CD14-positive monocyte (primary cell): ENCODE results near the gene IRGM. TPM values are rescaled to one million over a fixed set of nuclear protein-coding genes. Genes with fewer than 3 reads are reported as not detected.
A peak's percentile ranks its signal among the peaks of the same experiment; 100 is the strongest.

ENCODE experiments used
- DNase-seq, 3 donors: peaks; one replicate each; pipeline ENCODE4 v3.0.0-alpha.2; 2011 to 2022
- H2AFZ ChIP-seq: 2 replicates; pipeline ENCODE4 v1.6.0; 2012; ENCODE audit warnings: mild to moderate bottlenecking, low read depth, low read length, inconsistent platforms; ENCODE audit not compliant: insufficient read depth, poor library complexity, severe bottlenecking
- H3K27ac ChIP-seq, 2 donors: 1 replicate in 1 of 2; 2 replicates in 1 of 2; pipeline ENCODE4 v1.5.1; 2012 to 2013; ENCODE audit warnings: low read length in 2 of 2, control low read depth in 1 of 2, inconsistent platforms in 1 of 2, low read depth in 1 of 2, mild to moderate bottlenecking in 1 of 2
- H3K27me3 ChIP-seq, 2 donors: one replicate each; pipeline versions ENCODE4 v1.6.0 to v1.6.1; 2011 to 2013; ENCODE audit warnings: low read length in 2 of 2; ENCODE audit not compliant: control insufficient read depth in 2 of 2, insufficient read depth in 2 of 2
- H3K36me3 ChIP-seq, 2 donors: replicated peaks in 1 of 2; 1 replicate in 1 of 2; 2 replicates in 1 of 2; pipeline versions ENCODE4 v1.5.1 to v1.6.1; 2012 to 2013; ENCODE audit warnings: low read length in 2 of 2, control low read depth in 1 of 2, inconsistent platforms in 1 of 2, mild to moderate bottlenecking in 1 of 2; ENCODE audit not compliant: insufficient read depth in 2 of 2, control insufficient read depth in 1 of 2
- H3K4me1 ChIP-seq, 2 donors: 1 replicate in 1 of 2; 2 replicates in 1 of 2; pipeline versions ENCODE4 v1.5.1 to v1.6.1; 2012 to 2013; ENCODE audit warnings: low read length in 2 of 2, control low read depth in 1 of 2, inconsistent platforms in 1 of 2, mild to moderate bottlenecking in 1 of 2, moderate library complexity in 1 of 2; ENCODE audit not compliant: insufficient read depth in 2 of 2, control insufficient read depth in 1 of 2
- H3K4me2 ChIP-seq: replicated peaks from 2 replicates; pipeline ENCODE3; 2012; ENCODE audit warnings: low read length, moderate library complexity, mild to moderate bottlenecking; ENCODE audit not compliant: poor library complexity, severe bottlenecking; ENCODE audit errors: extremely low read depth
- H3K4me3 ChIP-seq, 3 experiments: fragments of 200-600 bp in 1 of 3; sonication (generic) in 1 of 3; replicated peaks in 1 of 3; 1 replicate in 2 of 3; 2 replicates in 1 of 3; pipeline ENCODE4 v1.5.1; 2011 to 2013; ENCODE audit warnings: low read length in 3 of 3, mild to moderate bottlenecking in 3 of 3, control low read depth in 2 of 3, low read depth in 2 of 3, inconsistent platforms in 1 of 3, moderate library complexity in 1 of 3
- H3K79me2 ChIP-seq: 2 replicates; pipeline ENCODE4 v1.6.0; 2012; ENCODE audit warnings: mild to moderate bottlenecking, control low read depth, inconsistent platforms, low read length, moderate library complexity; ENCODE audit not compliant: insufficient read depth
- H3K9ac ChIP-seq: 2 replicates; pipeline ENCODE4 v1.6.0; 2017; ENCODE audit warnings: low read length, mild to moderate bottlenecking; ENCODE audit not compliant: insufficient read depth, poor library complexity, severe bottlenecking
- H3K9me3 ChIP-seq, 2 donors: replicated peaks in 1 of 2; 1 replicate in 1 of 2; 2 replicates in 1 of 2; pipeline versions ENCODE4 v1.5.1 to v1.6.1; 2012 to 2013; ENCODE audit warnings: low read length in 2 of 2, control low read depth in 1 of 2; ENCODE audit not compliant: control insufficient read depth in 1 of 2, insufficient read depth in 1 of 2
- H4K20me1 ChIP-seq: 2 replicates; pipeline ENCODE4 v1.6.0; 2012; ENCODE audit warnings: mild to moderate bottlenecking, low read length, control low read depth, moderate library complexity; ENCODE audit not compliant: insufficient read depth
- H3K27ac Mint-ChIP-seq, 7 donors: one replicate each; pipeline ENCODE4 v1.8.0; 2020; ENCODE audit warnings: mild to moderate bottlenecking in 7 of 7, mixed read lengths in 7 of 7, moderate library complexity in 6 of 7, inconsistent platforms in 2 of 7
- H3K27me3 Mint-ChIP-seq, 3 donors: one replicate each; pipeline ENCODE4 v1.8.0; 2021 to 2022; ENCODE audit warnings: low read depth in 3 of 3, mild to moderate bottlenecking in 3 of 3, mixed read lengths in 3 of 3, moderate library complexity in 3 of 3, inconsistent platforms in 1 of 3
- H3K36me3 Mint-ChIP-seq, 2 donors: one replicate each; pipeline ENCODE4 v1.8.0; 2020; ENCODE audit warnings: mixed read lengths in 2 of 2, inconsistent platforms in 1 of 2, mild to moderate bottlenecking in 1 of 2
- H3K4me1 Mint-ChIP-seq: one replicate; pipeline ENCODE4 v1.8.0; 2020; ENCODE audit warnings: mild to moderate bottlenecking, mixed read lengths
- H3K4me3 Mint-ChIP-seq, 2 donors: one replicate each; pipeline ENCODE4 v1.8.0; 2020; ENCODE audit warnings: mild to moderate bottlenecking in 2 of 2, mixed read lengths in 2 of 2, moderate library complexity in 1 of 2
- H3K9me3 Mint-ChIP-seq, 7 donors: one replicate each; pipeline ENCODE4 v1.8.0; 2020 to 2022; ENCODE audit warnings: mixed read lengths in 7 of 7, mild to moderate bottlenecking in 6 of 7, moderate library complexity in 6 of 7, inconsistent platforms in 2 of 7
- WGBS: methylation state at CpG from one replicate; pipeline ENCODE4 v1.1.5; 2013; ENCODE audit warnings: missing lambda C conversion rate; ENCODE audit not compliant: insufficient coverage; 5-methylcytosine and 5-hydroxymethylcytosine counted together
- intact Hi-C, 2 donors: fragments of 100-400 bp; cut with micrococcal nuclease; formaldehyde crosslinking; loops; one replicate each; pipeline versions ENCODE4 v1.15.0 to v1.15.1; 2023
- polyA plus RNA-seq, 3 donors: library from polyadenylated mRNA; depleted of rRNA in 1 of 3; unstranded in 2 of 3; stranded (reverse) in 1 of 3; fragments of 300-500 nt in 2 of 3; fragments of >200 nt in 1 of 3; fragmentation: Illumina TruSeq in 2 of 3; gene quantifications; 1 replicate in 2 of 3; 2 replicates in 1 of 3; pipeline ENCODE4 v1.2.3, GENCODE V29; 2012 to 2021
- TF ChIP-seq, protein P1 (sequence below): fragments of 200-600 bp; IDR thresholded peaks from one replicate; pipeline ENCODE4 v1.8.0; 2022; ENCODE audit warnings: antibody characterized with exemption, mild to moderate bottlenecking

Gene IRGM
- polyA plus RNA-seq, 3 donors, result 0.07 TPM; not detected in 2

DNA sequence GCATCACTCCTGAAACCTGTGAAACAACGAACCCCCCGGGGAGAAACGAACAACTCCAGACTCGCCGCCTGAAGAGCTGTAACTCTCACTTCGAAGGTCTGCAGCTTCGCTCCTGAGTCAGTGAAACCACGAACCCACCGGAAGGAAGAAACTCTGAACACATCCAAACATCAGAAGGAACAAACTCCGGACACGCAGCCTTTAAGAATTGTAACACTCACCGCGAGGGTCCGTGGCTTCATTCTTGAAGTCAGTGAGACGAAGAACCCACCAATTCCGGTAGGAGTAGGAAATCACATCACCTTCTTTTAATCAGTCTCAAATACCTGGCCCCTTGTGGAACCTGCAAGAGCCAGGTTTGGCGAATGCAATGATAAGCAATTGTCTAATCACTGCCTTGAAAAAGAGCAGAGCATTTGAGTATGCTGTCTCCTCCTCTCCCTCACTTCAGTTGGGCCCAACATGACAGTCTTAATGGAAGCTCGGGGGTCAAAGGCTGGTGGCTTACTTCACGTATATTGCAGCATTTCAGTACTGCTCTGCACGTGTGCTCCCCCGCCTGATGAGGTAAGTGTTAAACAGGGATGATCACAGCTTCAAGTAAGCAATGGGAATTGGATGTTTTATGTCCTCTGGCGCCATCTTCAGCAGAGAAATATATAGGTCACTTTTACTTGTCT is 473 bp downstream of the IRGM start:
- Histone ChIP-seq H3K36me3 (no peaks in the 10 kb centered on the region), H3K9me3 (peaks cover 0 to 3% of the 10 kb centered on the region in 2 donors), H2AFZ (peak overlapping the region; percentile 61), H3K27ac (no peak overlapping the region), H3K9ac (peak overlapping the region; percentile 21), H4K20me1 (no peaks in the 10 kb centered on the region), H3K4me3 (peak overlapping the region; percentile 13 to 61 (median 31)), H3K27me3 (no peaks in the 10 kb centered on the region), H3K79me2 (no peaks in the 10 kb centered on the region), H3K4me1 (peaks cover 8 to 11% of the 10 kb centered on the region in 2 donors), H3K4me2 (peak overlapping the region; percentile 68)
- intact Hi-C loops, result loop anchor here (2.0 kb wide), 2 partner anchors 282 to 286 kb away; no protein-coding TSS in a partner anchor
- peak; percentile 64 to 83 (median 75) for DNase-seq
- Mint-ChIP-seq H3K36me3 (no peaks in the 10 kb centered on the region), H3K4me1 (peaks cover 15% of the 10 kb centered on the region), H3K27ac (peak overlapping the region in 6 of 7 donors; percentile 10 to 73 (median 54)), H3K27me3 (peaks cover 0 to 6% (median 0%) of the 10 kb centered on the region in 3 donors), H3K4me3 (peak overlapping the region; percentile 77 to 93), H3K9me3 (peaks cover 2 to 11% (median 5%) of the 10 kb centered on the region in 7 donors)
- TF ChIP-seq, protein P1, sequence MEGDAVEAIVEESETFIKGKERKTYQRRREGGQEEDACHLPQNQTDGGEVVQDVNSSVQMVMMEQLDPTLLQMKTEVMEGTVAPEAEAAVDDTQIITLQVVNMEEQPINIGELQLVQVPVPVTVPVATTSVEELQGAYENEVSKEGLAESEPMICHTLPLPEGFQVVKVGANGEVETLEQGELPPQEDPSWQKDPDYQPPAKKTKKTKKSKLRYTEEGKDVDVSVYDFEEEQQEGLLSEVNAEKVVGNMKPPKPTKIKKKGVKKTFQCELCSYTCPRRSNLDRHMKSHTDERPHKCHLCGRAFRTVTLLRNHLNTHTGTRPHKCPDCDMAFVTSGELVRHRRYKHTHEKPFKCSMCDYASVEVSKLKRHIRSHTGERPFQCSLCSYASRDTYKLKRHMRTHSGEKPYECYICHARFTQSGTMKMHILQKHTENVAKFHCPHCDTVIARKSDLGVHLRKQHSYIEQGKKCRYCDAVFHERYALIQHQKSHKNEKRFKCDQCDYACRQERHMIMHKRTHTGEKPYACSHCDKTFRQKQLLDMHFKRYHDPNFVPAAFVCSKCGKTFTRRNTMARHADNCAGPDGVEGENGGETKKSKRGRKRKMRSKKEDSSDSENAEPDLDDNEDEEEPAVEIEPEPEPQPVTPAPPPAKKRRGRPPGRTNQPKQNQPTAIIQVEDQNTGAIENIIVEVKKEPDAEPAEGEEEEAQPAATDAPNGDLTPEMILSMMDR, result peak; percentile 77
- 2% methylated on average over 9 of the region's 22 CpGs for WGBS

DNA sequence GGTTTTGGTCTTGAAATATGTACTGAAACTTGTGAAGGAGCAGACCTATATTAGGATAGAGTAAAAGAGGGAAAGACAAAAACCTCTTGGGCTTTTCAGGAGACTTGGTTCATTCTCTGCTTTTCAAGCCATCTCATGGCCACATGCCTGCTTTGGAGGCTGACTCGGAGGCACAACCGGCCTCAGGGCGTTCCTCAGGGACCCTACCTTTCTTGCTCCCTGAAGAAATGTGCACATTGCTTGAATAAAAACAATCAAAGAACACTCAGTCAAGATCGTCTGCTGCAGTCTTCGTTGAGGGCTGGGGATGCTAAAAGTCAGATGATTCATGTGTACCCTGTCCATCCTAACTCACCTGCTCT is 994 bp downstream of the IRGM start:
- H3K27me3 ChIP-seq, result no peaks in the 10 kb centered on the region
- 59% methylated on average over 5 of the region's 5 CpGs for WGBS
- no peaks in the 10 kb centered on the region for H3K79me2 ChIP-seq
- H3K9me3 ChIP-seq, result peaks cover 0 to 3% of the 10 kb centered on the region in 2 donors
- peak overlapping the region; percentile 68 for H3K4me2 ChIP-seq
- TF ChIP-seq, protein P1, result peak; percentile 42
- intact Hi-C loops, result loop anchor here (2.0 kb wide), 2 partner anchors 283 to 287 kb away; no protein-coding TSS in a partner anchor
- no peaks in the 10 kb centered on the region for H3K36me3 ChIP-seq
- H3K9ac ChIP-seq, result no peak overlapping the region
- H3K9me3 Mint-ChIP-seq, result peaks cover 2 to 11% (median 5%) of the 10 kb centered on the region in 7 donors
- H3K27me3 Mint-ChIP-seq, result peaks cover 0 to 6% (median 0%) of the 10 kb centered on the region in 3 donors
- peaks cover 8 to 11% of the 10 kb centered on the region in 2 donors for H3K4me1 ChIP-seq
- peak overlapping the region; percentile 61 for H2AFZ ChIP-seq
- H3K27ac ChIP-seq, result no peak overlapping the region
- no peaks in the 10 kb centered on the region for H3K36me3 Mint-ChIP-seq
- H3K4me1 Mint-ChIP-seq, result peaks cover 15% of the 10 kb centered on the region
- H4K20me1 ChIP-seq, result no peaks in the 10 kb centered on the region
- H3K27ac Mint-ChIP-seq, result no peak overlapping the region
- DNase-seq, result no peak
- H3K4me3 Mint-ChIP-seq, result peak overlapping the region in 1 of 2 donors; percentile 77
- H3K4me3 ChIP-seq, result no peak overlapping the region
